ENCODE results near the gene PXDN.

DNA sequence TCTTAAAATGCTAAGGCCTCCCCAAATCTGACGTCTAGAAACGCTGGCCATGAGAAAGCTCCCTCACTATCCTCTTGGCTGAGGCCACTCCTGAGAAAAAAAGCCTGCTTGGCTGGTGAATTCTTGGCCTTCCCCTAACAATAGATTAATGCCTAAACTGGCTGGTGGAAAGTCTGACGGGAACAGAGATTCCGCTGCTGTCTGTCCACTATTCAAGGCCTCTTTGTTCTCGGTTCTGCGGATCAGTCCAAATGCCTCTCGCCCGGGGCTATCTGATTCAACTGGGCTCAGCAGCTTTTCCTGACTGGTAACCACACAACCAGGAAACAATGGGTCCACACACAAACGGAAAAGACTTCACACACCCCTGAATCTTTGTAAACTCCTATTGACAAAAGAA, 27.2 kb downstream of the PXDN start:
- TF ChIP-seq, protein P1, sequence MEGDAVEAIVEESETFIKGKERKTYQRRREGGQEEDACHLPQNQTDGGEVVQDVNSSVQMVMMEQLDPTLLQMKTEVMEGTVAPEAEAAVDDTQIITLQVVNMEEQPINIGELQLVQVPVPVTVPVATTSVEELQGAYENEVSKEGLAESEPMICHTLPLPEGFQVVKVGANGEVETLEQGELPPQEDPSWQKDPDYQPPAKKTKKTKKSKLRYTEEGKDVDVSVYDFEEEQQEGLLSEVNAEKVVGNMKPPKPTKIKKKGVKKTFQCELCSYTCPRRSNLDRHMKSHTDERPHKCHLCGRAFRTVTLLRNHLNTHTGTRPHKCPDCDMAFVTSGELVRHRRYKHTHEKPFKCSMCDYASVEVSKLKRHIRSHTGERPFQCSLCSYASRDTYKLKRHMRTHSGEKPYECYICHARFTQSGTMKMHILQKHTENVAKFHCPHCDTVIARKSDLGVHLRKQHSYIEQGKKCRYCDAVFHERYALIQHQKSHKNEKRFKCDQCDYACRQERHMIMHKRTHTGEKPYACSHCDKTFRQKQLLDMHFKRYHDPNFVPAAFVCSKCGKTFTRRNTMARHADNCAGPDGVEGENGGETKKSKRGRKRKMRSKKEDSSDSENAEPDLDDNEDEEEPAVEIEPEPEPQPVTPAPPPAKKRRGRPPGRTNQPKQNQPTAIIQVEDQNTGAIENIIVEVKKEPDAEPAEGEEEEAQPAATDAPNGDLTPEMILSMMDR (IDR thresholded peaks at IDR 0.05 in 2 of 3, conservative IDR thresholded peaks at IDR 0.05 in 1 of 3; ENCODE audit: insufficient read depth in 2 of 3, low read depth in 1 of 3, low read length in 3 of 3), result no peak
- TF ChIP-seq ATF1 (CRISPR knock-in tag; IDR thresholded peaks at IDR 0.05) (no peak), ATF1 (tag; IDR thresholded peaks at IDR 0.05) (no peak), KAT8 (IDR thresholded peaks at IDR 0.05; ENCODE audit: low read depth) (no peak), ZNF239 (CRISPR knock-in tag; IDR thresholded peaks at IDR 0.05) (no peak), TEAD2 (tag; IDR thresholded peaks at IDR 0.05) (no peak), ZSCAN29 (IDR thresholded peaks at IDR 0.05) (no peak)
- TF ChIP-seq, protein P2, sequence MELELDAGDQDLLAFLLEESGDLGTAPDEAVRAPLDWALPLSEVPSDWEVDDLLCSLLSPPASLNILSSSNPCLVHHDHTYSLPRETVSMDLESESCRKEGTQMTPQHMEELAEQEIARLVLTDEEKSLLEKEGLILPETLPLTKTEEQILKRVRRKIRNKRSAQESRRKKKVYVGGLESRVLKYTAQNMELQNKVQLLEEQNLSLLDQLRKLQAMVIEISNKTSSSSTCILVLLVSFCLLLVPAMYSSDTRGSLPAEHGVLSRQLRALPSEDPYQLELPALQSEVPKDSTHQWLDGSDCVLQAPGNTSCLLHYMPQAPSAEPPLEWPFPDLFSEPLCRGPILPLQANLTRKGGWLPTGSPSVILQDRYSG (tag; conservative IDR thresholded peaks at IDR 0.05; ENCODE audit: low read depth), result no peak

All from K562 (cell line).